ENCODE results near the gene IFI30.

DNA sequence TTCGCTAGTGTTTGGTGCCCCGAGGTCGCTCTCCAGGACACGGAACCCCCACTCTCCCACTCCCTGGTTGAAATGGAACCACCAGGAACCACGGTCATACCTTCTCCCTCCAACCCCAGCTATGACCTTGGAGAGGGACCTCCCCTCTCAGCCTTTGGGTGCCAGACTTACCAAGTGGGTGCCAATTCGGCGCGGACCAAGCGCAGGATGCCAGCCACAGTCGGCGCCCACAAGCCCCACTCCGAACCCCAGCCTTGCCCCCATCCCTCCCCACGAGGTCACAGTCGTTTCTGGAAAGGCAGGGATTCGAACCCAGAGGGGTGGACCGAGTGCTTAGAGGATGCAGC lies 51.7 kb downstream of the IFI30 start:
- TF ChIP-seq SMAD4 (CRISPR knock-in tag; IDR thresholded peaks at IDR 0.05) = no peak
- TF ChIP-seq, protein P1, sequence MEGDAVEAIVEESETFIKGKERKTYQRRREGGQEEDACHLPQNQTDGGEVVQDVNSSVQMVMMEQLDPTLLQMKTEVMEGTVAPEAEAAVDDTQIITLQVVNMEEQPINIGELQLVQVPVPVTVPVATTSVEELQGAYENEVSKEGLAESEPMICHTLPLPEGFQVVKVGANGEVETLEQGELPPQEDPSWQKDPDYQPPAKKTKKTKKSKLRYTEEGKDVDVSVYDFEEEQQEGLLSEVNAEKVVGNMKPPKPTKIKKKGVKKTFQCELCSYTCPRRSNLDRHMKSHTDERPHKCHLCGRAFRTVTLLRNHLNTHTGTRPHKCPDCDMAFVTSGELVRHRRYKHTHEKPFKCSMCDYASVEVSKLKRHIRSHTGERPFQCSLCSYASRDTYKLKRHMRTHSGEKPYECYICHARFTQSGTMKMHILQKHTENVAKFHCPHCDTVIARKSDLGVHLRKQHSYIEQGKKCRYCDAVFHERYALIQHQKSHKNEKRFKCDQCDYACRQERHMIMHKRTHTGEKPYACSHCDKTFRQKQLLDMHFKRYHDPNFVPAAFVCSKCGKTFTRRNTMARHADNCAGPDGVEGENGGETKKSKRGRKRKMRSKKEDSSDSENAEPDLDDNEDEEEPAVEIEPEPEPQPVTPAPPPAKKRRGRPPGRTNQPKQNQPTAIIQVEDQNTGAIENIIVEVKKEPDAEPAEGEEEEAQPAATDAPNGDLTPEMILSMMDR (IDR thresholded peaks at IDR 0.05) = no peak
- TF ChIP-seq, protein P2, sequence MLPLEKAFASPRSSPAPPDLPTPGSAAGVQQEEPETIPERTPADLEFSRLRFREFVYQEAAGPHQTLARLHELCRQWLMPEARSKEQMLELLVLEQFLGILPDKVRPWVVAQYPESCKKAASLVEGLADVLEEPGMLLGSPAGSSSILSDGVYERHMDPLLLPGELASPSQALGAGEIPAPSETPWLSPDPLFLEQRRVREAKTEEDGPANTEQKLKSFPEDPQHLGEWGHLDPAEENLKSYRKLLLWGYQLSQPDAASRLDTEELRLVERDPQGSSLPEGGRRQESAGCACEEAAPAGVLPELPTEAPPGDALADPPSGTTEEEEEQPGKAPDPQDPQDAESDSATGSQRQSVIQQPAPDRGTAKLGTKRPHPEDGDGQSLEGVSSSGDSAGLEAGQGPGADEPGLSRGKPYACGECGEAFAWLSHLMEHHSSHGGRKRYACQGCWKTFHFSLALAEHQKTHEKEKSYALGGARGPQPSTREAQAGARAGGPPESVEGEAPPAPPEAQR (CRISPR knock-in tag; IDR thresholded peaks at IDR 0.05) = no peak
- TF ChIP-seq, protein P3, sequence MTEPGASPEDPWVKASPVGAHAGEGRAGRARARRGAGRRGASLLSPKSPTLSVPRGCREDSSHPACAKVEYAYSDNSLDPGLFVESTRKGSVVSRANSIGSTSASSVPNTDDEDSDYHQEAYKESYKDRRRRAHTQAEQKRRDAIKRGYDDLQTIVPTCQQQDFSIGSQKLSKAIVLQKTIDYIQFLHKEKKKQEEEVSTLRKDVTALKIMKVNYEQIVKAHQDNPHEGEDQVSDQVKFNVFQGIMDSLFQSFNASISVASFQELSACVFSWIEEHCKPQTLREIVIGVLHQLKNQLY (CRISPR knock-in tag; IDR thresholded peaks at IDR 0.05) = no peak
- TF ChIP-seq GRHL2 (CRISPR knock-in tag; IDR thresholded peaks at IDR 0.05; ENCODE audit: insufficient replicate concordance, severe bottlenecking) = no peak
- no peak for TF ChIP-seq NR3C1 (CRISPR knock-in tag; conservative IDR thresholded peaks at IDR 0.05; ENCODE audit: low read depth)
- no peak for TF ChIP-seq JUN (CRISPR knock-in tag; IDR thresholded peaks at IDR 0.05)
- TF ChIP-seq CREM (CRISPR knock-in tag; IDR thresholded peaks at IDR 0.05) = no peak
- TF ChIP-seq SMAD3 (CRISPR knock-in tag; IDR thresholded peaks at IDR 0.05; ENCODE audit: borderline replicate concordance) = no peak
- TF ChIP-seq, protein P4, sequence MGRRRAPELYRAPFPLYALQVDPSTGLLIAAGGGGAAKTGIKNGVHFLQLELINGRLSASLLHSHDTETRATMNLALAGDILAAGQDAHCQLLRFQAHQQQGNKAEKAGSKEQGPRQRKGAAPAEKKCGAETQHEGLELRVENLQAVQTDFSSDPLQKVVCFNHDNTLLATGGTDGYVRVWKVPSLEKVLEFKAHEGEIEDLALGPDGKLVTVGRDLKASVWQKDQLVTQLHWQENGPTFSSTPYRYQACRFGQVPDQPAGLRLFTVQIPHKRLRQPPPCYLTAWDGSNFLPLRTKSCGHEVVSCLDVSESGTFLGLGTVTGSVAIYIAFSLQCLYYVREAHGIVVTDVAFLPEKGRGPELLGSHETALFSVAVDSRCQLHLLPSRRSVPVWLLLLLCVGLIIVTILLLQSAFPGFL (CRISPR knock-in tag; IDR thresholded peaks at IDR 0.05; ENCODE audit: borderline replicate concordance) = no peak
- no peak for TF ChIP-seq NR2C2 (CRISPR knock-in tag; IDR thresholded peaks at IDR 0.05)
- TF ChIP-seq ZNF263 (CRISPR knock-in tag; IDR thresholded peaks at IDR 0.05; ENCODE audit: low read depth) = no peak
- TF ChIP-seq TCF7 (CRISPR knock-in tag; IDR thresholded peaks at IDR 0.05; ENCODE audit: low read depth) = no peak
- TF ChIP-seq, protein P5, sequence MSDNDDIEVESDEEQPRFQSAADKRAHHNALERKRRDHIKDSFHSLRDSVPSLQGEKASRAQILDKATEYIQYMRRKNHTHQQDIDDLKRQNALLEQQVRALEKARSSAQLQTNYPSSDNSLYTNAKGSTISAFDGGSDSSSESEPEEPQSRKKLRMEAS (CRISPR knock-in tag; IDR thresholded peaks at IDR 0.05) = no peak

All from WTC11 (cell line).